ENCODE data around the gene RNF43. TPM values are rescaled to one million over a fixed set of nuclear protein-coding genes. Genes with fewer than 3 reads are reported as not detected.

RNF43 gene
- total RNA-seq, 6 experiments from 2014 or later = not detected

DNA sequence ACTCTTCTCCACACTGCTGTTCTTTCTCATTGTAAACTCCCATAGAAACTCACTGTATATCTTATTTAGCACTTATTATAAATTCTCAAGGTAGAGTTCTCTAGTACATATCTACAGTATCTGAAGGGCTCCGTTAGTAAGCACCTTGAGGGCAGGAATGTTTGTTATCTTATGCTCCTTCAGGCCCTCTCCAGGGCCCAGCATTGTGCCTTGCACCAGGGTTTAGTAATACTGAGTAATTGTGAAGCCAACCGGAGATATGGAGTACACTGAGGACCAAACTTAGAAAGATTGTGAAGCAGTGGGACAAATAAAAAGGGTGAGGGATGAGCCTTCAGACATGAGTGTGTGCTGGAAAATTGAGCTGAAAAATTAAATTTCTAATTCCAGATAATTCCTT, 26.4 kb downstream of the RNF43 start:
- no peak for DNase-seq
- Mint-ChIP-seq H3K4me3 (no peak overlapping the region), H3K36me3 (ENCODE audit: low read depth) (no peaks in the 10 kb centered on the region), H3K9me3 (no peaks in the 10 kb centered on the region), H3K4me1 (ENCODE audit: low read depth) (no peaks in the 10 kb centered on the region), H3K27ac (no peak overlapping the region), H3K27me3 (ENCODE audit: insufficient read depth) (peaks cover 39% of the 10 kb centered on the region)
- no peak for TF ChIP-seq CTCF (IDR thresholded peaks at IDR 0.05)

- no peak for DNase-seq
- peaks cover 35% of the 10 kb centered on the region for H3K27me3 Mint-ChIP-seq (ENCODE audit: insufficient read depth)
- no peak overlapping the region for H3K27ac Mint-ChIP-seq
- H3K4me1 Mint-ChIP-seq (ENCODE audit: low read depth) = no peaks in the 10 kb centered on the region
- H3K4me3 Mint-ChIP-seq = no peak overlapping the region
- no peaks in the 10 kb centered on the region for H3K9me3 Mint-ChIP-seq
- H3K36me3 Mint-ChIP-seq (ENCODE audit: low read depth) = no peaks in the 10 kb centered on the region
- TF ChIP-seq CTCF (IDR thresholded peaks at IDR 0.05) = no peak
Observed at GRCh38 chr17:58388302-58389190, 28.8 kb downstream of the RNF43 start.

DNA sequence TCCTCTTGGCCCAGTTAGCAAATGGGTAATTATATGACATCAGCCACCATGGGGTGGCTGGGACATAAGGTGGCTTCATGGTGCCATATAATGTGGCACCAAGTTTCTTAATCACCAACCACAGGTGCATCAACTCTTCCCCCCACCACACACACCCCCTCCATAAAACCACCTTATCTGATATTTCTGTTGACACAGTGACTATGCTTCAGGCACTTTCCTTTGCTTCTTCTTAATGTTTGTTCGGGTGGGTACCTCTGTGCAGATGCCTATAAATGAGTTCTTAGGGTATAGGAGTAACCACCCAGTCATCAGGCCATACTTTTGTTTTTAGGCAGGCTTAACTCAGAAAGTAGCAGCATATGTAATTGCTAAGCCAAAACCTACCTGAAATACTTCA, 29.5 kb downstream of the RNF43 start:
- no peak for DNase-seq
- Mint-ChIP-seq H3K27ac (no peak overlapping the region), H3K9me3 (no peaks in the 10 kb centered on the region), H3K4me1 (ENCODE audit: low read depth) (no peaks in the 10 kb centered on the region), H3K4me3 (no peak overlapping the region), H3K36me3 (ENCODE audit: low read depth) (no peaks in the 10 kb centered on the region), H3K27me3 (ENCODE audit: insufficient read depth) (peaks cover 32% of the 10 kb centered on the region)
- no peak for TF ChIP-seq CTCF (IDR thresholded peaks at IDR 0.05)

GRCh38 chr17:58386708-58387107, 30.6 kb downstream of the RNF43 start:
- no peaks in the 10 kb centered on the region for H3K36me3 Mint-ChIP-seq (ENCODE audit: low read depth)
- no peak overlapping the region for H3K4me3 Mint-ChIP-seq
- H3K4me1 Mint-ChIP-seq (ENCODE audit: low read depth) = no peaks in the 10 kb centered on the region
- no peak for DNase-seq
- H3K27me3 Mint-ChIP-seq (ENCODE audit: insufficient read depth) = peaks cover 26% of the 10 kb centered on the region
- no peak overlapping the region for H3K27ac Mint-ChIP-seq
- TF ChIP-seq CTCF (IDR thresholded peaks at IDR 0.05) = no peak
- no peaks in the 10 kb centered on the region for H3K9me3 Mint-ChIP-seq

- no peaks in the 10 kb centered on the region for H3K9me3 Mint-ChIP-seq
- H3K27ac Mint-ChIP-seq = no peak overlapping the region
- H3K4me3 Mint-ChIP-seq = no peak overlapping the region
- H3K36me3 Mint-ChIP-seq (ENCODE audit: low read depth) = no peaks in the 10 kb centered on the region
- H3K27me3 Mint-ChIP-seq (ENCODE audit: insufficient read depth) = peaks cover 19% of the 10 kb centered on the region
- no peak for DNase-seq
- TF ChIP-seq CTCF (IDR thresholded peaks at IDR 0.05) = no peak
- no peaks in the 10 kb centered on the region for H3K4me1 Mint-ChIP-seq (ENCODE audit: low read depth)
Observed at GRCh38 chr17:58385359-58385899, 31.9 kb downstream of the RNF43 start.

Measured in HFFc6 (cell line).